HL-60 (cell line): ENCODE measurements around the gene MSL2.
A peak's percentile ranks its signal among the peaks of the same experiment; 100 is the strongest.

Experiments
- CTCF ChIP-seq: IDR thresholded peaks from one replicate; pipeline ENCODE4 v1.5.1; 2011; ENCODE audit warnings: low read length, control low read depth, inconsistent platforms; ENCODE audit not compliant: insufficient read depth
- GABPA ChIP-seq: IDR thresholded peaks from 2 replicates; pipeline ENCODE4 v1.6.1; 2012; ENCODE audit warnings: low read depth
- REST ChIP-seq: IDR thresholded peaks from 2 replicates; pipeline ENCODE4 v1.6.1; 2012; ENCODE audit warnings: low read depth; ENCODE audit not compliant: insufficient replicate concordance

- TF ChIP-seq GABPA (no peak), CTCF (no peak), REST (peak; percentile 31)
Observed at GRCh38 chr3:136194409-136195257, 1.5 kb downstream of the MSL2 start.
